CD4-positive, alpha-beta memory T cell (primary cell): ENCODE measurements around the gene YARS2. TPM values are rescaled to one million over a fixed set of nuclear protein-coding genes. Genes with fewer than 3 reads are reported as not detected.

ENCODE experiments used
- CTCF ChIA-PET: fragments of 350-600 bp; sonication (Branson Sonifier 250); formaldehyde crosslinking; loops from one replicate; lab custom pipeline; 2021; ENCODE audit warnings: inconsistent platforms; ENCODE audit not compliant: partially characterized antibody; lab: Charles Lee
- POLR2A ChIA-PET: fragments of 350-600 bp; sonication (Branson Sonifier 250); formaldehyde crosslinking; loops from one replicate; lab custom pipeline; 2021; ENCODE audit not compliant: partially characterized antibody; lab: Charles Lee
- DNase-seq, 5 donors: peaks; one replicate each; pipeline versions ENCODE4 v3.0.0 to v3.0.0-alpha.2; 2020 to 2022; ENCODE audit warnings: mixed read lengths in 1 of 5
- H3K27ac ChIP-seq: one replicate; pipeline ENCODE4 v1.7.0; 2013; ENCODE audit warnings: low read depth, low read length
- H3K27me3 ChIP-seq: 2 replicates; pipeline ENCODE4 v1.7.0; 2013; ENCODE audit warnings: mild to moderate bottlenecking, low read length, moderate library complexity; ENCODE audit not compliant: insufficient read depth
- H3K36me3 ChIP-seq: 2 replicates; pipeline ENCODE4 v1.7.0; 2013; ENCODE audit warnings: mild to moderate bottlenecking, low read length, moderate library complexity; ENCODE audit not compliant: insufficient read depth
- H3K4me1 ChIP-seq: 2 replicates; pipeline ENCODE4 v1.7.0; 2013; ENCODE audit warnings: mild to moderate bottlenecking, low read length, moderate library complexity; ENCODE audit not compliant: insufficient read depth
- H3K4me3 ChIP-seq, 2 donors: one replicate each; pipeline ENCODE4 v1.7.0; 2013; ENCODE audit warnings: low read length in 2 of 2, mild to moderate bottlenecking in 1 of 2
- H3K9me3 ChIP-seq, 2 donors: one replicate each; pipeline ENCODE4 v1.7.0; 2013; ENCODE audit warnings: low read length in 2 of 2, control low read depth in 1 of 2; ENCODE audit not compliant: control insufficient read depth in 1 of 2
- H3K27ac Mint-ChIP-seq, 7 donors: one replicate each; pipeline ENCODE4 v1.8.0; 2020 to 2021; ENCODE audit warnings: mixed read lengths in 7 of 7, mild to moderate bottlenecking in 6 of 7, inconsistent platforms in 3 of 7, moderate library complexity in 3 of 7
- H3K27me3 Mint-ChIP-seq, 2 donors: one replicate each; pipeline ENCODE4 v1.8.0; 2020 to 2021; ENCODE audit warnings: mixed read lengths in 2 of 2
- H3K36me3 Mint-ChIP-seq, 2 donors: one replicate each; pipeline ENCODE4 v1.8.0; 2020 to 2021; ENCODE audit warnings: mixed read lengths in 2 of 2, inconsistent platforms in 1 of 2, mild to moderate bottlenecking in 1 of 2
- H3K4me1 Mint-ChIP-seq, 4 donors: one replicate each; pipeline ENCODE4 v1.8.0; 2020 to 2021; ENCODE audit warnings: mixed read lengths in 4 of 4, mild to moderate bottlenecking in 1 of 4
- H3K4me3 Mint-ChIP-seq, 8 donors: one replicate each; pipeline ENCODE4 v1.8.0; 2020 to 2021; ENCODE audit warnings: mixed read lengths in 8 of 8, mild to moderate bottlenecking in 7 of 8, moderate library complexity in 6 of 8, inconsistent platforms in 3 of 8
- H3K9me3 Mint-ChIP-seq, 8 donors: one replicate each; pipeline ENCODE4 v1.8.0; 2020 to 2021; ENCODE audit warnings: mixed read lengths in 8 of 8, mild to moderate bottlenecking in 5 of 8, inconsistent platforms in 3 of 8, moderate library complexity in 1 of 8
- intact Hi-C: fragments of 100-400 bp; cut with micrococcal nuclease; formaldehyde crosslinking; loops from one replicate; pipeline ENCODE4 v1.15.1; 2023
- polyA plus RNA-seq, 2 donors: library from polyadenylated mRNA; unstranded; fragments of 300-500 nt; fragmentation: Illumina TruSeq; gene quantifications; one replicate each; pipeline ENCODE4 v1.2.3, GENCODE V29; 2021
- total RNA-seq, 2 experiments: library from RNA; stranded (reverse); gene quantifications; one replicate each; pipeline ENCODE4 v1.2.3, GENCODE V29; 2021

YARS2 gene
- total and polyA plus RNA-seq, 4 experiments from 2014 or later, result 11.6 to 19.3 (median 18.9) TPM

DNA sequence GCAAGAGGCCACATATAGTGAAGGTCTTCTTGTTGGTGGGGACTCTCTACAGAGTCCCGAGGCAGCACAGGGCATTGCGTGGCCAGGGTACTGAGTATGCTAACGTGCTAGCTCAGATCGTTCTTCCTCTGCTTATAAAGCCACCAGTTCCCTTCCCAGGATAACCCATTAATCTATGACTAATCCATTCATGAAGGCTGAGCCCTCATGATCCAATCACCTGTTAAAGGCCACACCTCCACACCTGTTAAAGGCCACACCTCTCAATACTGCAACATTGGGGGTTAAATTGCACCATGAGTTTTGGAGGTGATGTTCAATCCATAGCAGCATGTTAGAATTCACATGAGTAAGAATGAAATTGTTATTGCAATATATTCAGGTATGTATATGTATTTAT, 12.8 kb upstream of the YARS2 start:
- no peaks in the 10 kb centered on the region for H3K4me1 ChIP-seq
- ChIA-PET CTCF (no interaction called here), POLR2A (no interaction called here)
- H3K36me3 ChIP-seq, result no peaks in the 10 kb centered on the region
- H3K27ac Mint-ChIP-seq, result no peak overlapping the region
- DNase-seq, result no peak
- peaks cover 13 to 27% of the 10 kb centered on the region in 2 donors for H3K27me3 Mint-ChIP-seq
- H3K4me3 ChIP-seq, result no peak overlapping the region
- H3K27ac ChIP-seq, result no peak overlapping the region
- H3K4me1 Mint-ChIP-seq, result no peaks in the 10 kb centered on the region
- H3K9me3 ChIP-seq, result no peaks in the 10 kb centered on the region
- intact Hi-C loops, result no loop called here
- H3K9me3 Mint-ChIP-seq, result no peaks in the 10 kb centered on the region
- H3K4me3 Mint-ChIP-seq, result no peak overlapping the region
- H3K36me3 Mint-ChIP-seq, result no peaks in the 10 kb centered on the region
- H3K27me3 ChIP-seq, result no peaks in the 10 kb centered on the region

DNA sequence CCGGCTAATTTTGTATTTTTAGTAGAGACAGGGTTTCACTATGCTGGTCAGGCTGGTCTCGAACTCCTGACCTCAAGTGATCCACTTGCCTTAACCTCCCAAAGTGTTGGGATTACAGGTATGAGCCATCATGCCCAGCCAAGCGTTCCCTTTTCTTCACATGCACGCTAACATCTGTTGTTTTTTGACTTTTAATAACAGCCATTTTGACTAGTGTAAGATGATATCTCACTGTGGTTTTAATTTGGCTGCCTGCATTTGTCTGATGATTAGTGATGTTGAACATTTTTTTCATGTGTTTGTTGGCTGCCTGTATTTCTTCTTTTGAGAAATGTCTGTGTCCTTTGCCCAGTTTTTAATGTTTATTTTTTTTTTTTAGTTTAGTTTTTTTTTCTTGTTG, 10.2 kb upstream of the YARS2 start:
- no peak for DNase-seq
- no peaks in the 10 kb centered on the region for H3K4me1 ChIP-seq
- POLR2A ChIA-PET, result no interaction called here
- Mint-ChIP-seq H3K27ac (no peak overlapping the region), H3K27me3 (peaks cover 17 to 24% of the 10 kb centered on the region in 2 donors), H3K9me3 (no peaks in the 10 kb centered on the region), H3K4me3 (no peak overlapping the region), H3K4me1 (no peaks in the 10 kb centered on the region), H3K36me3 (no peaks in the 10 kb centered on the region)
- H3K36me3 ChIP-seq, result no peaks in the 10 kb centered on the region
- CTCF ChIA-PET, result no interaction called here
- no peak overlapping the region for H3K4me3 ChIP-seq
- H3K9me3 ChIP-seq, result no peaks in the 10 kb centered on the region
- intact Hi-C loops, result no loop called here
- H3K27ac ChIP-seq, result no peak overlapping the region
- no peaks in the 10 kb centered on the region for H3K27me3 ChIP-seq

DNA sequence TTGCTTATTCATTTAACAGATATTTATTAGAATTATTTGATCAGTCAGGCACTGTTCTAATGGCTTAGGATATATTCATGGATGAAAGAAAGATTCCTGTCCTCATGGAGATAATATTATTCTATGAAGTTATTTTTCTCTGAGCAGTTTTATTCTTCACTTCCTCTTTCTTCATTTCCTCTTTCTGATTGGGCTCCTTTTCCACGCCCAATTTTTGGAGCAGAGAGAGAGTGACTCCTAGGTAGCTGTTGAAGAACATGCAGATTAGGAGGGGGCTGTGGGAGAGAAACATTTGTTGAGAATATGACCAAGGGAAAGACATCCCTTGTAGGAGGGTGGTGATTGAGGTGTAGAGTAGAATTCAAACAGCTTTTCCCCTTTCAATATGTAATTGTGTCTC, 6.0 kb upstream of the YARS2 start:
- ChIA-PET CTCF (interaction anchor here (1.3 kb wide), 1 partner anchor 9 kb away, joined by 4 read pairs; no protein-coding TSS in a partner anchor), POLR2A (no interaction called here)
- Histone ChIP-seq H3K9me3 (no peaks in the 10 kb centered on the region), H3K4me3 (no peak overlapping the region), H3K4me1 (no peaks in the 10 kb centered on the region), H3K36me3 (no peaks in the 10 kb centered on the region), H3K27me3 (no peaks in the 10 kb centered on the region), H3K27ac (no peak overlapping the region)
- H3K27me3 Mint-ChIP-seq, result peaks cover 6 to 13% of the 10 kb centered on the region in 2 donors
- no peak overlapping the region for H3K27ac Mint-ChIP-seq
- intact Hi-C loops, result no loop called here
- H3K36me3 Mint-ChIP-seq, result no peaks in the 10 kb centered on the region
- H3K4me1 Mint-ChIP-seq, result no peaks in the 10 kb centered on the region
- H3K9me3 Mint-ChIP-seq, result no peaks in the 10 kb centered on the region
- H3K4me3 Mint-ChIP-seq, result no peak overlapping the region
- no peak for DNase-seq

DNA sequence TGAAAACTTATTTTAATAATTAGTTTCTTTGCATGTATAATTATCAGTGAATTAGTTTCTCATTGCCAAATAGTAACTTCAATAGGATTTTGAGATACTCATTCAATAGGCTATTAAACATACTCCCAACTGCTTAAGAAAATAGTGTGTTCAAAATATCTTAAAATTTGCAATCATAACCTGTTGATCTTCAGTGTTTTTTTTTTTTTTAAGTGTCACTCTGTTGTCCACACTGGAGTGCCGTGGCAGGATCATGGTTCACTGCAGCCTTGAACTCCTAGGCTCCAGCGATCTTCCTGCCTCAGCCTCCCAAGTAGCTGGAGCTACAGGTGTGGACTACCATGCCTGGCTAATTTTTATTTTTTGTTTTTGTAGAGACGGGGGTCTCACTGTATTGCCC, 1.5 kb upstream of the YARS2 start:
- no peak overlapping the region for H3K27ac ChIP-seq
- intact Hi-C loops, result loop anchor here (5.0 kb wide), 4 partner anchors 300 to 1430 kb away; partner anchors contain the start of gene SINHCAF
- no peak for DNase-seq
- POLR2A ChIA-PET, result interaction anchor here (1.3 kb wide), 1 partner anchor 1098 kb away, joined by 3 read pairs; the partner anchor contains the start of gene ETFBKMT
- H3K27me3 Mint-ChIP-seq, result peaks cover 2 to 4% of the 10 kb centered on the region in 2 donors
- H3K9me3 ChIP-seq, result no peaks in the 10 kb centered on the region
- no peaks in the 10 kb centered on the region for H3K27me3 ChIP-seq
- CTCF ChIA-PET, result interaction anchor here (0.7 to 4.8 kb wide), 7 partner anchors 11 to 1277 kb away, joined by 3 to 125 read pairs (median 21); partner anchors contain the start of gene ALG10
- no peak overlapping the region for H3K4me3 Mint-ChIP-seq
- H3K27ac Mint-ChIP-seq, result no peak overlapping the region
- peaks cover 5% of the 10 kb centered on the region for H3K36me3 ChIP-seq
- H3K4me3 ChIP-seq, result no peak overlapping the region
- peaks cover 5 to 27% of the 10 kb centered on the region in 2 donors for H3K36me3 Mint-ChIP-seq
- peaks cover 11 to 22% (median 17%) of the 10 kb centered on the region in 4 donors for H3K4me1 Mint-ChIP-seq
- H3K9me3 Mint-ChIP-seq, result no peaks in the 10 kb centered on the region
- H3K4me1 ChIP-seq, result peaks cover 16% of the 10 kb centered on the region

DNA sequence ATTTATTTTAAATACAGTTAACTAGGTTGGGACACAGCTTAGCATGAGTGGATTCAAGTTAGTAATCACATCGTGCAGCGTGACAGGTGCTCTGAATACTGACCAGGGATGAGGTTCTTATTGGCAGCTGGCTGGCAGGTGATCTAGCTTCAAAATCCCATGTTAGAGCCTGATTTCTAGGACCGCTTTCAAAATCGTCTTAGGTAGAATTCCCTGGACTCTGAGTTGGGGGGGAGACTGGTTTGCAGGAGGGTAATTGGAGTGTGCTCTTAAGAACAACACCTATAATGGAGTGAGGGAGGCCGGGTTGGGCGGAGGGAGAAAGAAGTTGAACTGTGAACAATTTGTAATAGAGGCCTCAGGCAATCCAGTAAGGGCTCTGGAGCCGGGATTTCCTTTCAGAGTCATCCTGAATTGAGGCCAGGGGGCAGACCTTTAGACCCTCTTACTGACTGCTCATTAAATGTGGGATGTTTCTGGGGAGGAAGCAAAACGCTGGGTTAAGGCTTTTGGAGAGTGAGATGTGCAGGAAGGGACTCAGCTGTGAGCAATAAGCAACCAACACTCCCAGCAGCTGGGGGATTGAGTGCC, 874 bp upstream of the YARS2 start:
- H3K27ac ChIP-seq, result peak overlapping the region; percentile 78
- no peaks in the 10 kb centered on the region for H3K27me3 ChIP-seq
- no peaks in the 10 kb centered on the region for H3K9me3 Mint-ChIP-seq
- peak overlapping the region; percentile 87 to 95 (median 95) for H3K4me3 Mint-ChIP-seq
- no peak for DNase-seq
- intact Hi-C loops, result loop anchor here (1.0 to 5.0 kb wide), 6 partner anchors 77 to 1429 kb away; partner anchors contain the start of genes ALG10, DNM1L and SINHCAF
- H3K4me1 Mint-ChIP-seq, result peaks cover 11 to 22% (median 17%) of the 10 kb centered on the region in 4 donors
- no peaks in the 10 kb centered on the region for H3K9me3 ChIP-seq
- peaks cover 0 to 4% of the 10 kb centered on the region in 2 donors for H3K27me3 Mint-ChIP-seq
- peaks cover 9 to 33% of the 10 kb centered on the region in 2 donors for H3K36me3 Mint-ChIP-seq
- CTCF ChIA-PET, result interaction anchor here (0.8 to 4.8 kb wide), 24 partner anchors 8 to 1370 kb away, joined by 3 to 125 read pairs (median 6); partner anchors contain the start of genes ALG10 and ETFBKMT
- POLR2A ChIA-PET, result interaction anchor here (0.6 to 2.8 kb wide), 9 partner anchors 9 to 1431 kb away, joined by 3 to 62 read pairs (median 5); partner anchors contain the start of genes ALG10, DNM1L, ETFBKMT and SINHCAF
- no peak overlapping the region for H3K4me3 ChIP-seq
- H3K27ac Mint-ChIP-seq, result peak overlapping the region; percentile 83 to 97 (median 95)
- H3K36me3 ChIP-seq, result peaks cover 10% of the 10 kb centered on the region
- peaks cover 16% of the 10 kb centered on the region for H3K4me1 ChIP-seq

DNA sequence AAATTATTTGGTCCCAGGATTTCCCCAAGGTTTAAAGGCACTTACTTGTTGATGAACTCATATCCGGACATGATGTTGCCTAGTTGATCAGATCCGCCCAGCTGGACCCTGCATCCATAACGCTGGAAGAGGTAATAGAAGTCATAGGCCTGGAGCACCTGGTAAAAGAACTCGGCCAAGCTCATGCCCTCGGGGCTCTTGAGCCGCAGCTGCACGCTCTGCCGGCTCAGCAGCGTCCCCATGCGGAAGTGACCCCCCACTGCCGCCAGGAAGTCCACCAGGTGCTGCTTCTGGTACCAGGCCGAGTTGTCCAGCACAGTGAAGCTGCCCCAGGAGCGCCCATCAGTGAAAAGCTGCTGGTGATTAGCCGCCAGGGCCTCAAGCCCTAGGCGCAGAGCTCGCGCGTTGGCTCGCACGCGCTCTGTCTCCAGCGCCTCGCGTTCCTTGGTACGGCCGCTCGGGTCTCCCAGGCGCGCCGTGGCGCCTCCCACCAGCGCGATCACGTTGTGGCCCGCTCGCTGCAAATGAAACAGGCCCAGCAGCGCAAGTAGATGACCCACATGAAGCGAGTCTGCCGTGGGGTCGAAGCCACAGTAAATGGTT, 545 bp downstream of the YARS2 start:
- intact Hi-C loops, result loop anchor here (2.0 to 5.0 kb wide), 6 partner anchors 298 to 1428 kb away; partner anchors contain the start of gene SINHCAF
- no peaks in the 10 kb centered on the region for H3K27me3 ChIP-seq
- peak; percentile 69 to 76 (median 75) for DNase-seq
- peaks cover 19% of the 10 kb centered on the region for H3K36me3 ChIP-seq
- peak overlapping the region; percentile 78 for H3K27ac ChIP-seq
- Mint-ChIP-seq H3K27me3 (no peaks in the 10 kb centered on the region), H3K4me3 (peak overlapping the region; percentile 87 to 95 (median 95)), H3K4me1 (peaks cover 11 to 22% (median 17%) of the 10 kb centered on the region in 4 donors), H3K9me3 (no peaks in the 10 kb centered on the region), H3K36me3 (peaks cover 18 to 46% of the 10 kb centered on the region in 2 donors), H3K27ac (peak overlapping the region; percentile 83 to 97 (median 95))
- CTCF ChIA-PET, result interaction anchor here (0.6 to 4.8 kb wide), 34 partner anchors 9 to 1462 kb away, joined by 3 to 125 read pairs (median 5); partner anchors contain the start of genes ALG10, DNM1L and ETFBKMT
- H3K4me1 ChIP-seq, result peaks cover 16% of the 10 kb centered on the region
- peak overlapping the region; percentile 76 to 93 for H3K4me3 ChIP-seq
- no peaks in the 10 kb centered on the region for H3K9me3 ChIP-seq
- POLR2A ChIA-PET, result interaction anchor here (0.6 to 2.8 kb wide), 11 partner anchors 9 to 1438 kb away, joined by 3 to 62 read pairs (median 4); partner anchors contain the start of genes ALG10, DNM1L, ETFBKMT and RESF1
